A549 (cell line): ENCODE results near the gene EFHD2.

ENCODE experiments used
- CTCF ChIP-seq: fragments of >200 bp; sonication (Bioruptor Twin); formaldehyde crosslinking; IDR thresholded peaks from 3 replicates; pipeline ENCODE4 v1.5.1; 2016
- EP300 ChIP-seq, 2 experiments: fragments of >200 bp; sonication (Bioruptor Twin); formaldehyde crosslinking; IDR thresholded peaks; 2 replicates in 1 of 2; 3 replicates in 1 of 2; pipeline ENCODE4 v1.6.1; 2016 to 2017
- HEYL ChIP-seq: fragments of 250-450 bp; sonication (Bioruptor Pico); IDR thresholded peaks from 2 replicates; pipeline ENCODE4 v1.8.0; 2021; ENCODE audit warnings: mild to moderate bottlenecking, moderate library complexity
- KDM1A ChIP-seq: fragments of 200-600 bp; sonication (generic); IDR thresholded peaks from 2 replicates; pipeline ENCODE4 v1.6.1; 2016; ENCODE audit warnings: low read depth, mild to moderate bottlenecking
- MAFK ChIP-seq: fragments of 450-650 bp; IDR thresholded peaks from 2 replicates; pipeline ENCODE4 v1.6.1; 2014; ENCODE audit not compliant: partially characterized antibody
- PHF8 ChIP-seq: fragments of 200-600 bp; sonication (generic); IDR thresholded peaks from 2 replicates; pipeline ENCODE4 v1.6.1; 2016; ENCODE audit warnings: low read depth, mild to moderate bottlenecking, antibody characterized with exemption, moderate library complexity, borderline replicate concordance
- REST ChIP-seq: fragments of 200-600 bp; sonication (generic); IDR thresholded peaks from 2 replicates; pipeline ENCODE4 v1.6.1; 2016; ENCODE audit warnings: antibody characterized with exemption, mild to moderate bottlenecking, moderate library complexity
- RFX5 ChIP-seq: fragments of 450-650 bp; IDR thresholded peaks from 2 replicates; pipeline ENCODE4 v1.7.1; 2014; ENCODE audit warnings: antibody characterized with exemption, mild to moderate bottlenecking, moderate library complexity
- RNF2 ChIP-seq: fragments of 200-600 bp; sonication (generic); IDR thresholded peaks from 2 replicates; pipeline ENCODE4 v1.6.1; 2016; ENCODE audit warnings: low read depth, mild to moderate bottlenecking, antibody characterized with exemption, moderate library complexity, borderline replicate concordance
- ZNF302 ChIP-seq: fragments of 250-450 bp; sonication (Bioruptor Pico); IDR thresholded peaks from 2 replicates; pipeline ENCODE4 v1.9.0; 2021; ENCODE audit warnings: inconsistent platforms, mild to moderate bottlenecking, moderate library complexity

DNA sequence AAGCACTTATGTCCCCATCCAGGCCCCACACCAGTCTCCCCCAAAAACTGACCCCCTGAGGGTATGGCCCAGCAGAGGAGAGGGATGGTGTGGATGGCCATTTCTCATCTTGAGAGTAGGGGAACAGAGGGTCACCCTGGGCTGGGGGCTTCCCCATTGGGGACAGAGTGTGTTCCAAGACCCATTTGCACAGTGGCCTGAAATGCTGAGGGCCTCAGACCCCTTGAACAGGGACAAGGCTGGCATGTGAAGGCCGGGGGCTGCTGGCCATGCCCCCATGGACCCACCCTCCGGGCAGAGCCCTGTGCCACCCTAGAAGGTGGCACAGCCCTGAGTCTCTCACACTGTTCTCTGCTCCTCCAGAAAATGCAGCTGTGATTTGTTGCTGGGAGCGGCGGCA lies 36.5 kb downstream of the EFHD2 start:
- TF ChIP-seq CTCF (no peak), RNF2 (no peak), EP300 (IDR thresholded peaks at IDR 0.05) (no peak), REST (no peak), ZNF302 (no peak), MAFK (no peak), PHF8 (no peak), HEYL (no peak), RFX5 (no peak), KDM1A (no peak)
